LoVo (cell line): ENCODE data around the gene ZFAND3.
A peak's percentile ranks its signal among the peaks of the same experiment; 100 is the strongest.

Source experiments
- DNase-seq: peaks from one replicate; pipeline ENCODE4 v3.0.0-alpha.2; 2016; ENCODE audit warnings: low spot score

The ZFAND3 gene, protein sequence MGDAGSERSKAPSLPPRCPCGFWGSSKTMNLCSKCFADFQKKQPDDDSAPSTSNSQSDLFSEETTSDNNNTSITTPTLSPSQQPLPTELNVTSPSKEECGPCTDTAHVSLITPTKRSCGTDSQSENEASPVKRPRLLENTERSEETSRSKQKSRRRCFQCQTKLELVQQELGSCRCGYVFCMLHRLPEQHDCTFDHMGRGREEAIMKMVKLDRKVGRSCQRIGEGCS

GRCh38 chr6:37819177-37819801 is at the start of gene ZFAND3:
Gene ZFAND3 (plus strand): TSS chr6:37819727. CDS start chr6:37819946, 219 bp downstream.
- DNase-seq = peak; percentile 96

- DNase-seq = no peak
Observed at GRCh38 chr6:37774028-37774680, 45.4 kb upstream of the ZFAND3 start.

DNA sequence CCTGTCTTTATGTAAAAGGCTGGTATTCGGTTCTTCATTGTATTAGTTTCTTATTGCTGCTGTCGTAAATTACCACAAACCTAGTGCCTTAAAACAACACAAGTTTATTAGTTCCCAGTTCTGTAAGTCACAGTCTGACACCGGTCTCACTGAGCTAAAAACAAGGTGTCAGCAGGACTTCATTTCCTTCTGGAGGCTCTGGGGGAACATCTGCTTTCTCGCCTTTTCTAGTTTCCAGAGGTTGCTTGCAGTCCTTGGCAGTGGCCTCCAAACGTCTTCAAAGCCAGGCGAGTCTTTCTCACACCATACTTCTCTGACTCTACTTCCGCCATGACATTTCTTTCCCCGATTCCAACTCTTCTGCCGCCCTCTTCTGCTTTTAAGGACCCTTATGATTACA is 43.0 kb upstream of the ZFAND3 start:
- no peak for DNase-seq

- DNase-seq = no peak
Observed at GRCh38 chr6:37777272-37777834, 42.2 kb upstream of the ZFAND3 start.

DNA sequence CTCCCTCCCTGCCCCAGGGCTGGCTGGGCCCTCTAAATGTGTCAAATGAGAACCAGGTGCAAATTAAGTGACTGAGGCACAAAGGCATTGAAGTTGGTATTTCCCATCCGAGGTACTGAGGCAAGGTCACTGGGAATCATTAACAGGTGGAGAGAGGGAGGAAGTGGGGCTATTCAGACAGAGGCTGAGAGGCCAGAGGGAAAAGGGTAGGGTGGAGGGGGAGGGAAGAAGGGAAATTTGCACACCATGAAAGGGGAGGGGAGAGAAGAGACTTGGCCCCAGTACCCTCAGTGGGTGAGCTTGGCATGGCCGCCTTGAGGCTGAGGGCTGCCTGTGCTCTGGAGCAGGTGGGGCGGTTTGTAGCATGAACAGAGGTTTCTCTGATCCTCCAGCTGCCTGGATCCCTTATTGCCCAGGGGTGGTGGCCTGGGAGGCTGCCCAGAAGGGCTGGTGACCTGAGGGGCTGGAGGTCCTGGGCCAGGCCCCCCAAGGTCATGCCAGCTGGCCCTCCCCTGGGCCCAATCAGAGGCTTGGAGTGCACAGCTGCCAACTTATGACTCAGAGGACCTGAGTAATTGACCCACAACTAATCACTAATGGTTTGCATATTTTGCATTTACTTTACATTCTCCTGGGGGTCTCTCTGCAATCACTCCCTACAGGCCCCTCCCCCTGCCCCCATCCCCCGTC is 40.3 kb upstream of the ZFAND3 start:
- DNase-seq = no peak

- no peak for DNase-seq
Observed at GRCh38 chr6:37779902-37780628, 39.5 kb upstream of the ZFAND3 start.

DNA sequence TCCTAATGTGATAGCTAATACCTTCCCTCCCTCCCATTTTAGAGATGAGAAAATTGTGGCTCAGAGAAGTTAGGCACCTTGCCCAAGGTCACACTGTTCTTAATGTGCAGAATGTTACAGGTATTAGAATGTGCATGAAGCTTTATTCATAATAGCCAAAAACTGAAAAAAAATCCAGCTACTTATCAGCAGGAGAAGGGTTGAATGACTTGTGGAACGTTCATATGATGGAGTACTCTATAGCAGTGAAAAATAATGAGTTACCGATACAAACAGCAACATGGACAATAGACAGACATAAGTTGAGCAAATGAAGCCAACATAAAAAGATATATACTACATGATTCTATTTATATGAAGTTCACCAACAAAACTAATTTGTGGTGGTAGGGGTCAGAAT is 37.7 kb upstream of the ZFAND3 start:
- DNase-seq = no peak

DNA sequence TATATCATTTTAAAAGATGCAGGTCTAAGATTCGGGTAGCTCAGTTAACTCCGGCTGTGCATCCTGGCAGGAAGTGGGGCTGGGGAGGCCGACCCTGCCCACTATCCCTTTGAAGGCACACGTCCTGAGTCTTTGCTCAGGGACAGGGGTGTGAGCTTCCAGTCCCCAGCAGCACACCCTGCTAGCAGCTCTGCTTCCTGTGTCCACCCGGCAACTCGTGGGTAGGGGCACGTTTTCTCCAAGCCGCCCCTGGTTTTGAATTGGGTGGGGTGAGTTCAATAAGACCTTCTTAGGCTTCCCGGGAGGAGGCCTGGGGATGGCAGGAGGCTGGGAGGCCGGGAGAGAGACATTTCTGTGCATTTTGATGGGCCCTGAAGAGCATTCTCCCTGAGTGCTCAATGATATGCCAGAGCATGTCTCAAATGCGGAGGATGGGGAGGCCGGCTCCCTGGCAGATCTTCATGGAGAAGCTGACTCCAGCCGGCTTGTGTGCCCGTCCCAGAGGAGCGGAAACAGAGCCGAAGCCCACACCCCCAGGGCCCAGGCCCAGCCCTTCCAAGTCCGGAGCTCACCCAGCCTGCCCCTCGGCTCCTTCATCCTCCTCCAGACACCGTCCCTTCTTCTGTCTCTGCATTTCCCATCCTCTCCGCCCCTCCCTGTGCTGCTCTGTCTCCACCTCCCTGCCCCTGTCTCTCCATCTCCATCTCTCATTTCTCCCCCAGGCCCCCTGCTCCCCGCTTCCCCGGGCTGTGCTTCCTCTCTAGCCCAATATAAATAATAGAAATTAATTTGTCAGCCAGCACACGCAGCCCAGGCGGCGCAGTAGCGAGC is 36.3 kb upstream of the ZFAND3 start:
- no peak for DNase-seq

- DNase-seq = no peak
Observed at GRCh38 chr6:37783856-37784584, 35.5 kb upstream of the ZFAND3 start.

DNA sequence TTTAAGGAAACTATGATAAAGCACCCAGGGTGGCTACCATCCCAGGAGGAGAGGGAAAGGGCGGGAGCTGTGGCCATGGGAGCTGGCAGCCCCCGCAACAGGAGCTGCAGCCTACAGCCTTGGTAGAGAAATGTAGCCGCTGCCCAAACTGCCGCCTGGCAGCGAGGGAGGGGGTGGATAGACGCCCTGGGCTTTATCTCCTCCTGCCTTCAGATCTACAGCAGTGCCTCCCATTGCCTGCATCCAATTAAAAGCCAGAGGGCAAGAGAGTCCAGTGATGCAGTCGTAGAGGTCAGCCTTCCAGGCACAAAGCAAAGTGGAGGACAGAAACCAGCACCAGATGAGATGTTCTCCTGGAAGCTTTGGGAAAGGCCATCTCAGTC is 35.0 kb upstream of the ZFAND3 start:
- no peak for DNase-seq

- DNase-seq = no peak
Observed at GRCh38 chr6:37785002-37785662, 34.4 kb upstream of the ZFAND3 start.

GRCh38 chr6:37785663-37786270 is 33.8 kb upstream of the ZFAND3 start:
- no peak for DNase-seq

DNA sequence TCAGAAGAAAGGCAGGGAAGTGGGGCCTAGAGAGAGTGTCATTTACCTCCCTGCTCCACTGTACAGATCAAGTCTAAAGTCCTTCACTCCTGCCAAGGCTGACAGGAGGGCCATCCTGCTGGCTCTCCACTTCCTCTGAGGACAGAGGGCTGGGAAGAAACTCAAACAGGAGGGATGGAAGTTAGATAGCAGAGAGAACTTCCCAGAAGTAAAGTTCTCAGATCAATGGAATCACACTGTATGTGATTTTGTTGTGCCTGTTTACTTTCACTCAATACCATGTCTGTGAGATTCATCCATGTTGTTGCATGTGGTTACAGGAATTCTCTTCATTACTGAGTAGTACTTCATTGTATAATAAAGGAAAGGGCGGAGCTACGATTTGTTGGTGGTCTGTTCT is 32.3 kb upstream of the ZFAND3 start:
- no peak for DNase-seq

DNA sequence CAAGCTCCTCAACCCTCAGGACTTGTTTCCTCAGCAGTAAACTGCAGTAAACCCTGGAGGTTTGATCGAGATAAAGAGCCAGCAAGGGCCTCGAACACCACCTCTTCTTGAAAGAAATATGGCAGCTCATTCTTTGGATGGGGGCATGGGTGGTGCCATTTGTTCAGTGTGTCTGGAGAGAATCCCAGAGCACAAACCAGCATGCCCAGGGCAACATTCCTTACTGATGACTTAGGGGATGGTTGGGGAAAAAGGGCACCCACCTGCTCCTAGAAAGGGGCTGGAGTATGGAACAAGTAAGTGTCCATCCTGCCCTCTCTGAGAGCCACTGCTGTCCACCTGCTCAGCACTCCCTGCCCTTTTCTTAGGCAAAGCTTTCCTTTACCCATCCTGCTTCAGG is 31.3 kb upstream of the ZFAND3 start:
- no peak for DNase-seq

- DNase-seq = peak; percentile 93
Observed at GRCh38 chr6:37791156-37791919, 28.2 kb upstream of the ZFAND3 start.

DNA sequence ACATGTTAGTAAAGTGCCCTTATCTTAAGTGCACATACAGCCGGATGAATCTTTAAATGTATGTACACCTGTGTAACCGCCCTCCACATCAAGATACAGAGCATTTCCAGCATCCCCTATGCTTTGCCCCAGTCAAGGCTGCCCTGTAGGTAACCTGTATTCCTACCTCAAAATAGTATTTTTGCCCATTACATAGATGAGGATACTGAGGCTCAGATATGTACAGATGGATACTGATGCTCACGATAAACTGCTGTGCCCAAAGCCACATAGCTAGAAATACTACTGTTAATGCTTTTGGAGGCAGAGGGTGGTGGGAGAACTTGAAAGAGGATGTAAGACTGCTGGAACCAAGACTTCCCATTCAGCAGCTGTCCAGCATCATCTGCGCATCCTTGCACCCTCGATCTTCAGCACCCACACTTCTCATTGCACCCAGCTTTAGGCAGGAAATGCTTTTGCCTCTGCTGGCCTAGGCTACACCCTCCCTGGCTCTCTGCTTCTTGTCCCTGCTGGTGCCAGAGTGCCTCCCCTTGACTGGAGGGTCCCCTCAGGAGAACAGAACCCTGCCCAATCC is 27.0 kb upstream of the ZFAND3 start:
- DNase-seq = no peak

- no peak for DNase-seq
Observed at GRCh38 chr6:37793067-37793466, 26.5 kb upstream of the ZFAND3 start.

DNA sequence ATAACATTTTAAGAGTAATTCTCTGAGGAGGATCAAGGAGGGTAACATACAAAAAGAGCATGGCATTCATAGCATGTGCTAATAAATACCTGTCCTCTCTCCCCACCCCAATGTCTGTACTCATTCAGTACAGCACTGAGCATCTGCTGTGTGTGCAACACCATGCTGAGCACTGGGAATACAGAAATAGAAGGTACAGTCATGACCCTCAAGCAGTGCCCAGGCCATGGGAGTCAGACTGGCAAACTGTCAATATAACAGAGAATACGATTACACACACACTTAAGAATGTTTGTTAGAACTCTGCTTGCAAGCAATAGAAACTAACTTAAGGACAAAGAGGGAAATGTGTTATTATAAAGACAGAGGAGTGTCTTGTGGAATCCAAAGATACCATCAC is 24.7 kb upstream of the ZFAND3 start:
- DNase-seq = no peak
